RCC 7860 (cell line): ENCODE data around the gene CCT8L2.
"Not testable (repeated sequence)": the region's sequence is repeated elsewhere in the genome, so short reads cannot be mapped to it uniquely, and the experiment has no call there.

Source experiments
- DNase-seq: peaks from one replicate; pipeline ENCODE4 v3.0.0-alpha.2; 2015; ENCODE audit warnings: low spot score
- FAIRE-seq: peaks from 2 replicates; lab custom pipeline; 2012; peaks lifted over from hg19 to GRCh38; lab: Jason Lieb, UNC

Gene CCT8L2

GRCh38 chr22:16560651-16561050 is 32.0 kb downstream of the CCT8L2 start:
- FAIRE-seq, DNase-seq: not testable (repeated sequence)

GRCh38 chr22:16559996-16560395 is 32.6 kb downstream of the CCT8L2 start:
- not testable (repeated sequence) for DNase-seq, FAIRE-seq

- no peak for FAIRE-seq
- no peak for DNase-seq
Measured at GRCh38 chr22:16559056-16559955, 33.3 kb downstream of the CCT8L2 start.

- not testable (repeated sequence) for DNase-seq, FAIRE-seq
Measured at GRCh38 chr22:16558376-16558945, 34.1 kb downstream of the CCT8L2 start.

- FAIRE-seq, DNase-seq: not testable (repeated sequence)
Measured at GRCh38 chr22:16557511-16557910, 35.1 kb downstream of the CCT8L2 start.

- not testable (repeated sequence) for FAIRE-seq, DNase-seq
Measured at GRCh38 chr22:16555077-16555994, 37.3 kb downstream of the CCT8L2 start.

- not testable (repeated sequence) for DNase-seq, FAIRE-seq
Measured at GRCh38 chr22:16543310-16543709, 49.3 kb downstream of the CCT8L2 start.
